CD14-positive monocyte (primary cell): Measurements from ENCODE around the gene FUZ. TPM values are rescaled to one million over a fixed set of nuclear protein-coding genes. Genes with fewer than 3 reads are reported as not detected.

Source experiments
- DNase-seq, 3 donors: peaks; one replicate each; pipeline ENCODE4 v3.0.0-alpha.2; 2011 to 2022
- H2AFZ ChIP-seq: 2 replicates; pipeline ENCODE4 v1.6.0; 2012; ENCODE audit warnings: mild to moderate bottlenecking, low read depth, low read length, inconsistent platforms; ENCODE audit not compliant: insufficient read depth, poor library complexity, severe bottlenecking
- H3K27ac ChIP-seq, 2 donors: 1 replicate in 1 of 2; 2 replicates in 1 of 2; pipeline ENCODE4 v1.5.1; 2012 to 2013; ENCODE audit warnings: low read length in 2 of 2, control low read depth in 1 of 2, inconsistent platforms in 1 of 2, low read depth in 1 of 2, mild to moderate bottlenecking in 1 of 2
- H3K27me3 ChIP-seq, 2 donors: one replicate each; pipeline versions ENCODE4 v1.6.0 to v1.6.1; 2011 to 2013; ENCODE audit warnings: low read length in 2 of 2; ENCODE audit not compliant: control insufficient read depth in 2 of 2, insufficient read depth in 2 of 2
- H3K36me3 ChIP-seq, 2 donors: replicated peaks in 1 of 2; 1 replicate in 1 of 2; 2 replicates in 1 of 2; pipeline versions ENCODE4 v1.5.1 to v1.6.1; 2012 to 2013; ENCODE audit warnings: low read length in 2 of 2, control low read depth in 1 of 2, inconsistent platforms in 1 of 2, mild to moderate bottlenecking in 1 of 2; ENCODE audit not compliant: insufficient read depth in 2 of 2, control insufficient read depth in 1 of 2
- H3K4me1 ChIP-seq, 2 donors: 1 replicate in 1 of 2; 2 replicates in 1 of 2; pipeline versions ENCODE4 v1.5.1 to v1.6.1; 2012 to 2013; ENCODE audit warnings: low read length in 2 of 2, control low read depth in 1 of 2, inconsistent platforms in 1 of 2, mild to moderate bottlenecking in 1 of 2, moderate library complexity in 1 of 2; ENCODE audit not compliant: insufficient read depth in 2 of 2, control insufficient read depth in 1 of 2
- H3K4me2 ChIP-seq: replicated peaks from 2 replicates; pipeline ENCODE3; 2012; ENCODE audit warnings: low read length, moderate library complexity, mild to moderate bottlenecking; ENCODE audit not compliant: poor library complexity, severe bottlenecking; ENCODE audit errors: extremely low read depth
- H3K4me3 ChIP-seq, 3 experiments: fragments of 200-600 bp in 1 of 3; sonication (generic) in 1 of 3; replicated peaks in 1 of 3; 1 replicate in 2 of 3; 2 replicates in 1 of 3; pipeline ENCODE4 v1.5.1; 2011 to 2013; ENCODE audit warnings: low read length in 3 of 3, mild to moderate bottlenecking in 3 of 3, control low read depth in 2 of 3, low read depth in 2 of 3, inconsistent platforms in 1 of 3, moderate library complexity in 1 of 3
- H3K79me2 ChIP-seq: 2 replicates; pipeline ENCODE4 v1.6.0; 2012; ENCODE audit warnings: mild to moderate bottlenecking, control low read depth, inconsistent platforms, low read length, moderate library complexity; ENCODE audit not compliant: insufficient read depth
- H3K9ac ChIP-seq: 2 replicates; pipeline ENCODE4 v1.6.0; 2017; ENCODE audit warnings: low read length, mild to moderate bottlenecking; ENCODE audit not compliant: insufficient read depth, poor library complexity, severe bottlenecking
- H3K9me3 ChIP-seq, 2 donors: replicated peaks in 1 of 2; 1 replicate in 1 of 2; 2 replicates in 1 of 2; pipeline versions ENCODE4 v1.5.1 to v1.6.1; 2012 to 2013; ENCODE audit warnings: low read length in 2 of 2, control low read depth in 1 of 2; ENCODE audit not compliant: control insufficient read depth in 1 of 2, insufficient read depth in 1 of 2
- H4K20me1 ChIP-seq: 2 replicates; pipeline ENCODE4 v1.6.0; 2012; ENCODE audit warnings: mild to moderate bottlenecking, low read length, control low read depth, moderate library complexity; ENCODE audit not compliant: insufficient read depth
- H3K27ac Mint-ChIP-seq, 7 donors: one replicate each; pipeline ENCODE4 v1.8.0; 2020; ENCODE audit warnings: mild to moderate bottlenecking in 7 of 7, mixed read lengths in 7 of 7, moderate library complexity in 6 of 7, inconsistent platforms in 2 of 7
- H3K27me3 Mint-ChIP-seq, 3 donors: one replicate each; pipeline ENCODE4 v1.8.0; 2021 to 2022; ENCODE audit warnings: low read depth in 3 of 3, mild to moderate bottlenecking in 3 of 3, mixed read lengths in 3 of 3, moderate library complexity in 3 of 3, inconsistent platforms in 1 of 3
- H3K36me3 Mint-ChIP-seq, 2 donors: one replicate each; pipeline ENCODE4 v1.8.0; 2020; ENCODE audit warnings: mixed read lengths in 2 of 2, inconsistent platforms in 1 of 2, mild to moderate bottlenecking in 1 of 2
- H3K4me1 Mint-ChIP-seq: one replicate; pipeline ENCODE4 v1.8.0; 2020; ENCODE audit warnings: mild to moderate bottlenecking, mixed read lengths
- H3K4me3 Mint-ChIP-seq, 2 donors: one replicate each; pipeline ENCODE4 v1.8.0; 2020; ENCODE audit warnings: mild to moderate bottlenecking in 2 of 2, mixed read lengths in 2 of 2, moderate library complexity in 1 of 2
- H3K9me3 Mint-ChIP-seq, 7 donors: one replicate each; pipeline ENCODE4 v1.8.0; 2020 to 2022; ENCODE audit warnings: mixed read lengths in 7 of 7, mild to moderate bottlenecking in 6 of 7, moderate library complexity in 6 of 7, inconsistent platforms in 2 of 7
- WGBS: methylation state at CpG from one replicate; pipeline ENCODE4 v1.1.5; 2013; ENCODE audit warnings: missing lambda C conversion rate; ENCODE audit not compliant: insufficient coverage; 5-methylcytosine and 5-hydroxymethylcytosine counted together
- intact Hi-C, 2 donors: fragments of 100-400 bp; cut with micrococcal nuclease; formaldehyde crosslinking; loops; one replicate each; pipeline versions ENCODE4 v1.15.0 to v1.15.1; 2023
- polyA plus RNA-seq, 3 donors: library from polyadenylated mRNA; depleted of rRNA in 1 of 3; unstranded in 2 of 3; stranded (reverse) in 1 of 3; fragments of 300-500 nt in 2 of 3; fragments of >200 nt in 1 of 3; fragmentation: Illumina TruSeq in 2 of 3; gene quantifications; 1 replicate in 2 of 3; 2 replicates in 1 of 3; pipeline ENCODE4 v1.2.3, GENCODE V29; 2012 to 2021
- TF ChIP-seq, protein P1 (sequence below): fragments of 200-600 bp; IDR thresholded peaks from one replicate; pipeline ENCODE4 v1.8.0; 2022; ENCODE audit warnings: antibody characterized with exemption, mild to moderate bottlenecking

FUZ gene
- polyA plus RNA-seq, 3 donors, result 5.3 to 16.7 (median 5.3) TPM

DNA sequence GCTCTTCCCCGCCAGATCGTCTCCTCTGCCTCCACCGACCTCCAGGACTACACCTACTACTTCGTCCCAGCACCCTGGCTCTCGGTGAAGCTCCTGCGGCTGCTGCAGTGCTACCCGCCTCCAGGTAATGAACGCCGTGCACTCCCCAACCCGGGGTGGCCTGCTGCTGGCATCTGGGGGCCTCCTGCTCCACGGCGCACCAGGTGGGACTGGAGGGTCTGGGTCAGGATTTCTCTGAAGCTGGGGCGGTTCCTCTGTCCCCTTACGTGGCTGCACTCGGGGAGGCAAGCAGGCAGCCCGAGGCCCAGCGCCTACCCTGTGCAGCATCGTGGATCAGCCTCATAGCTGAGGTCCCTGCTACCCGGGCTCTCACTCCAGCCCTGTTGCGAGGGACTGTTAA is 17.5 kb downstream of the FUZ start:
- intact Hi-C loops, result no loop called here
- no peak overlapping the region for H3K4me3 Mint-ChIP-seq
- Histone ChIP-seq H3K27me3 (no peaks in the 10 kb centered on the region), H3K27ac (no peak overlapping the region), H2AFZ (no peak overlapping the region), H3K4me2 (no peak overlapping the region), H3K4me1 (no peaks in the 10 kb centered on the region), H3K9ac (no peak overlapping the region), H3K36me3 (peaks cover 95 to 100% of the 10 kb centered on the region in 2 donors), H3K4me3 (no peak overlapping the region), H4K20me1 (peaks cover 84% of the 10 kb centered on the region), H3K9me3 (no peaks in the 10 kb centered on the region), H3K79me2 (no peaks in the 10 kb centered on the region)
- H3K9me3 Mint-ChIP-seq, result peaks cover 0 to 5% (median 0%) of the 10 kb centered on the region in 7 donors
- peaks cover 0 to 2% (median 2%) of the 10 kb centered on the region in 3 donors for H3K27me3 Mint-ChIP-seq
- H3K27ac Mint-ChIP-seq, result no peak overlapping the region
- no peaks in the 10 kb centered on the region for H3K4me1 Mint-ChIP-seq
- H3K36me3 Mint-ChIP-seq, result peaks cover 89 to 99% of the 10 kb centered on the region in 2 donors
- WGBS, result over 99% methylated on average over 17 of the region's 20 CpGs
- no peak for DNase-seq
- TF ChIP-seq, protein P1, sequence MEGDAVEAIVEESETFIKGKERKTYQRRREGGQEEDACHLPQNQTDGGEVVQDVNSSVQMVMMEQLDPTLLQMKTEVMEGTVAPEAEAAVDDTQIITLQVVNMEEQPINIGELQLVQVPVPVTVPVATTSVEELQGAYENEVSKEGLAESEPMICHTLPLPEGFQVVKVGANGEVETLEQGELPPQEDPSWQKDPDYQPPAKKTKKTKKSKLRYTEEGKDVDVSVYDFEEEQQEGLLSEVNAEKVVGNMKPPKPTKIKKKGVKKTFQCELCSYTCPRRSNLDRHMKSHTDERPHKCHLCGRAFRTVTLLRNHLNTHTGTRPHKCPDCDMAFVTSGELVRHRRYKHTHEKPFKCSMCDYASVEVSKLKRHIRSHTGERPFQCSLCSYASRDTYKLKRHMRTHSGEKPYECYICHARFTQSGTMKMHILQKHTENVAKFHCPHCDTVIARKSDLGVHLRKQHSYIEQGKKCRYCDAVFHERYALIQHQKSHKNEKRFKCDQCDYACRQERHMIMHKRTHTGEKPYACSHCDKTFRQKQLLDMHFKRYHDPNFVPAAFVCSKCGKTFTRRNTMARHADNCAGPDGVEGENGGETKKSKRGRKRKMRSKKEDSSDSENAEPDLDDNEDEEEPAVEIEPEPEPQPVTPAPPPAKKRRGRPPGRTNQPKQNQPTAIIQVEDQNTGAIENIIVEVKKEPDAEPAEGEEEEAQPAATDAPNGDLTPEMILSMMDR, result no peak

DNA sequence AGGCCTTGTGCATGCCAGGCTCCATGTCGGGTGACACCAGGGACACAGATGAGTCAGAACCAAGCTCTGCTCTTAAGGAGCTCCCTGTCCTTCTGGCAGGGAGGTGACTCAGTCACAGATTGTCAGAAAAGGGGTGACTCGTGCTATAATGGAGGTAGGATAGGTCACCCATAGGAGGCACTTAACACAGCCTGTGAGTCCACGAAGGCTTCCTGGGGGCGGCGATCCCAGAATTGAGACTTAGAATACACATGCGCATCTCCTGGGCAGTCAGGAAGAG is 19.6 kb downstream of the FUZ start:
- Mint-ChIP-seq H3K4me1 (no peaks in the 10 kb centered on the region), H3K27me3 (peaks cover 0 to 2% (median 2%) of the 10 kb centered on the region in 3 donors), H3K4me3 (no peak overlapping the region), H3K36me3 (peaks cover 87 to 99% of the 10 kb centered on the region in 2 donors), H3K27ac (peak overlapping the region in 4 of 7 donors; percentile 12 to 73 (median 32)), H3K9me3 (peaks cover 0 to 5% (median 0%) of the 10 kb centered on the region in 7 donors)
- H3K4me1 ChIP-seq, result no peaks in the 10 kb centered on the region
- no peak overlapping the region for H3K4me2 ChIP-seq
- peaks cover 90 to 100% of the 10 kb centered on the region in 2 donors for H3K36me3 ChIP-seq
- no peak overlapping the region for H3K9ac ChIP-seq
- no peak overlapping the region for H3K4me3 ChIP-seq
- TF ChIP-seq, protein P1, result no peak
- no peak overlapping the region for H2AFZ ChIP-seq
- H3K27me3 ChIP-seq, result no peaks in the 10 kb centered on the region
- intact Hi-C loops, result no loop called here
- peaks cover 84% of the 10 kb centered on the region for H4K20me1 ChIP-seq
- peak in 1 of 3 donors; percentile 37 for DNase-seq
- peaks cover 7% of the 10 kb centered on the region for H3K79me2 ChIP-seq
- H3K9me3 ChIP-seq, result no peaks in the 10 kb centered on the region
- 100% methylated on average over 5 of the region's 6 CpGs for WGBS
- H3K27ac ChIP-seq, result peak overlapping the region in 1 of 2 donors; percentile 41
